HL-60 (cell line): Measurements from ENCODE around the gene SLC39A6.
"Not testable (repeated sequence)": the region's sequence is repeated elsewhere in the genome, so short reads cannot be mapped to it uniquely, and the experiment has no call there.

Experiments used
- DNase-seq, 2 experiments: peaks; one replicate each; pipeline ENCODE4 v3.0.0-alpha.2; 2010 to 2020; ENCODE audit warnings: low read depth in 1 of 2, low spot score in 1 of 2
- H3K27ac ChIP-seq: fragments of 250-450 bp; sonication (Bioruptor Pico); replicated peaks from 2 replicates; pipeline ENCODE4 v1.5.1; 2020; ENCODE audit warnings: mild to moderate bottlenecking, moderate library complexity
- H3K27me3 ChIP-seq: fragments of 250-450 bp; sonication (Bioruptor Pico); 2 replicates; pipeline ENCODE4 v1.5.1; 2021; ENCODE audit warnings: mild to moderate bottlenecking, moderate library complexity; ENCODE audit not compliant: insufficient read depth, poor library complexity, severe bottlenecking
- H3K4me3 ChIP-seq: replicated peaks from 2 replicates; pipeline ENCODE4 v1.5.1; 2011; ENCODE audit warnings: mild to moderate bottlenecking, control low read depth, low read length; ENCODE audit not compliant: insufficient read depth
- CTCF ChIP-seq: IDR thresholded peaks from one replicate; pipeline ENCODE4 v1.5.1; 2011; ENCODE audit warnings: low read length, control low read depth, inconsistent platforms; ENCODE audit not compliant: insufficient read depth
- GABPA ChIP-seq: IDR thresholded peaks from 2 replicates; pipeline ENCODE4 v1.6.1; 2012; ENCODE audit warnings: low read depth
- POLR2AphosphoS5 ChIP-seq: IDR thresholded peaks from 2 replicates; pipeline ENCODE4 v1.6.1; 2012; ENCODE audit warnings: low read depth
- REST ChIP-seq: IDR thresholded peaks from 2 replicates; pipeline ENCODE4 v1.6.1; 2012; ENCODE audit warnings: low read depth; ENCODE audit not compliant: insufficient replicate concordance
- SPI1 ChIP-seq: IDR thresholded peaks from 2 replicates; pipeline ENCODE4 v1.6.1; 2012; ENCODE audit warnings: low read depth, mild to moderate bottlenecking, borderline replicate concordance

SLC39A6 gene

GRCh38 chr18:36120297-36120696 lies 8.8 kb downstream of the SLC39A6 start:
- H3K27me3 ChIP-seq: no peaks in the 10 kb centered on the region
- H3K27ac ChIP-seq: no peak overlapping the region
- TF ChIP-seq SPI1 (no peak), REST (no peak), CTCF (no peak), POLR2AphosphoS5 (no peak), GABPA (no peak)
- no peak for DNase-seq
- no peak overlapping the region for H3K4me3 ChIP-seq

- H3K27me3 ChIP-seq, H3K27ac ChIP-seq, DNase-seq, H3K4me3 ChIP-seq: not testable (repeated sequence)
Measured at GRCh38 chr18:36116771-36117170, 12.4 kb downstream of the SLC39A6 start.

GRCh38 chr18:36114738-36115137 lies 14.4 kb downstream of the SLC39A6 start:
- TF ChIP-seq CTCF (no peak), SPI1 (peak; percentile 53)
- Histone ChIP-seq H3K27ac (no peak overlapping the region), H3K27me3 (no peaks in the 10 kb centered on the region), H3K4me3 (no peak overlapping the region)
- no peak for DNase-seq

- TF ChIP-seq GABPA (no peak), POLR2AphosphoS5 (no peak), REST (no peak), CTCF (no peak), SPI1 (no peak)
- no peak overlapping the region for H3K27ac ChIP-seq
- no peak for DNase-seq
- H3K4me3 ChIP-seq: no peak overlapping the region
- H3K27me3 ChIP-seq: no peaks in the 10 kb centered on the region
Measured at GRCh38 chr18:36114251-36114650, 14.9 kb downstream of the SLC39A6 start.
